Measurements from ENCODE around the gene MAF.
A peak's percentile ranks its signal among the peaks of the same experiment; 100 is the strongest.

The MAF gene

DNA sequence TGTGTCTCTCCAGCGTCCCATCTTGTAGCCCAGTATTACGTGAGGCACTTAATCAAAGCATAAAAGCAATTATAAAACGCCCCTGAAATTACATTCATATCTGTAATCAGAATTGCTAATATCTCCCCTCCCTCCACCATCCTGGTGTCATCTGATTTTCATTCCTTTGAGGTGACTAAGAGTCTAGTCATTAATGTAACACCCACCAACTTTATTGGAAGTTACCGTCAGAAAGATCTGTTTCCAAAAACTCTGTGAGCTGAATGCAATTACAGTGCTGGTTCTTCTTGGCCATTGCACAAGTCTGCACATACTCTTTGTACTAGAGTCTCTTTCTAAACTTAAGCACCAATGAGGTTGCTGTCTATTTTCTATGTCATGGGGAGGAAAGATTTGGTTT is 12.5 kb upstream of the MAF start:
- Histone ChIP-seq H3K4me3 (ENCODE audit: low read depth, low read length) (no peak overlapping the region), H3K36me3 (ENCODE audit: control insufficient read depth, insufficient read depth, low read length) (no peaks in the 10 kb centered on the region), H3K27me3 (ENCODE audit: control insufficient read depth, insufficient read depth, low read length) (no peaks in the 10 kb centered on the region), H3K9ac (ENCODE audit: low read depth, low read length) (no peak overlapping the region), H3K27ac (ENCODE audit: low read depth, low read length) (no peak overlapping the region), H3K4me1 (ENCODE audit: control insufficient read depth, insufficient read depth, low read length) (no peaks in the 10 kb centered on the region), H3K9me3 (ENCODE audit: control insufficient read depth, insufficient read depth, low read length) (no peaks in the 10 kb centered on the region)

DNA sequence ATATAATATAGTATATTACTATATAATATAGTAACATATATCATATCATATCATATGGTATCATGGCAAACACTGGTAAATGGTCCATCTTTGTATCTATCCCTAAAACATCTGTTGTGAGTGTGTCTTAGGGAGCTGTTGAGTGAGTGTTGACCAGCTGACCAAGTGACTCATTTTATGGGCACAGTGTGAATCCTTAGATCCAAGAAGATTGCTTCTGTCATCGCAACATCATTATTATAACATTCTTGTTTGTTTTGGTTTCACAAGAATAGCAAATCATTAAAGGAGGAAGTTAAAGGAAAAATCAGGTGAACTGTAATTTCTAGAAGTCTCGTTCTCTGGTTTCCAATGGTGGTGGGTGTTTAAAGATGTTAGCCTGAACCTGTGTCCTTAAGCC is 11.7 kb upstream of the MAF start:
- H3K9me3 ChIP-seq (ENCODE audit: control insufficient read depth, insufficient read depth, low read length): no peaks in the 10 kb centered on the region
- no peak overlapping the region for H3K9ac ChIP-seq (ENCODE audit: low read depth, low read length)
- H3K4me1 ChIP-seq (ENCODE audit: control insufficient read depth, insufficient read depth, low read length): no peaks in the 10 kb centered on the region
- H3K27me3 ChIP-seq (ENCODE audit: control insufficient read depth, insufficient read depth, low read length): no peaks in the 10 kb centered on the region
- H3K36me3 ChIP-seq (ENCODE audit: control insufficient read depth, insufficient read depth, low read length): no peaks in the 10 kb centered on the region
- no peak overlapping the region for H3K4me3 ChIP-seq (ENCODE audit: low read depth, low read length)
- H3K27ac ChIP-seq (ENCODE audit: low read depth, low read length): no peak overlapping the region

DNA sequence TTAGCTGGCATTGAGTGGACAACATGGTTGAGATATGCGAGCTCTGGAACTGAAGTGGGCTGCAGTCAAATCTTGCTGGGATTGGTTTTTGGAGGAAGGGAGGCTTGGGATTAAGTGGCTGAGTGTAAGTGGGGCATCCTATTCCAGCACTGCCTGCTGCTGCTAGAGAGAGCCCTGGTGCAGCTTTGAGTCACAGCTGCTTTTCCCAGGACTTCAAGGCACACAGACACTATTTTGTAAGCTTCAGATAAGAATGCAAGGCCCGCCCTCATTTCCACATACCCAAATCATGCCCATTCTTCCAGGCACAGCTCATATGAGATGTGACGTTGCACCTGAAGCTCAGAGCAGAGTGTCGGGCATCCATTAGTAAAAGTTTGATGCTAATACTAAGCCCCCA is 10.2 kb upstream of the MAF start:
- Histone ChIP-seq H3K4me1 (ENCODE audit: control insufficient read depth, insufficient read depth, low read length) (peaks cover 3% of the 10 kb centered on the region; the same call in 1 of the 2 replicates), H3K27ac (ENCODE audit: low read depth, low read length) (no peak overlapping the region), H3K27me3 (ENCODE audit: control insufficient read depth, insufficient read depth, low read length) (no peaks in the 10 kb centered on the region), H3K9me3 (ENCODE audit: control insufficient read depth, insufficient read depth, low read length) (no peaks in the 10 kb centered on the region), H3K4me3 (ENCODE audit: low read depth, low read length) (no peak overlapping the region), H3K9ac (ENCODE audit: low read depth, low read length) (no peak overlapping the region), H3K36me3 (ENCODE audit: control insufficient read depth, insufficient read depth, low read length) (no peaks in the 10 kb centered on the region)

DNA sequence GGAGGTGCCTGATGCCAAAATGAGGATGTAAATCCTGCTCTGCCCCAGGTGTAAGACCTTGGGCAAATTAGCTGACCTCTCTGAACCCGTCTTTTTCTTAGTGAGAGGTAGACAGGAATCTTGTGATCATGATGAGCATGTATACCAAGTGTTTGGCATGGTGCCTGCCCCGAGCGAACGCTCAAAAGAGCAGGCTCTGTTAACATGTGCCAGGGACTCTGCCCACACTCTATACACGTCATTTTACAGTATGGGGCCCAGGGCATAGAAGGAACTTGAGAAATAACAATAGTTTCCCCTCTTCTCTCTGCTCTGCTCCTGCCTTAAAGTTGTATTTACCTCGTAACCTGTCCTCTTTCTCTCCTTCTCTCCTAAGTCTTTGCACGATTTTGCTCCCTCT is 9.3 kb upstream of the MAF start:
- Histone ChIP-seq H3K27me3 (ENCODE audit: control insufficient read depth, insufficient read depth, low read length) (no peaks in the 10 kb centered on the region), H3K9me3 (ENCODE audit: control insufficient read depth, insufficient read depth, low read length) (no peaks in the 10 kb centered on the region), H3K36me3 (ENCODE audit: control insufficient read depth, insufficient read depth, low read length) (no peaks in the 10 kb centered on the region), H3K4me1 (ENCODE audit: control insufficient read depth, insufficient read depth, low read length) (peaks cover 3% of the 10 kb centered on the region; the same call in 1 of the 2 replicates), H3K27ac (ENCODE audit: low read depth, low read length) (no peak overlapping the region), H3K9ac (ENCODE audit: low read depth, low read length) (no peak overlapping the region), H3K4me3 (ENCODE audit: low read depth, low read length) (no peak overlapping the region)

DNA sequence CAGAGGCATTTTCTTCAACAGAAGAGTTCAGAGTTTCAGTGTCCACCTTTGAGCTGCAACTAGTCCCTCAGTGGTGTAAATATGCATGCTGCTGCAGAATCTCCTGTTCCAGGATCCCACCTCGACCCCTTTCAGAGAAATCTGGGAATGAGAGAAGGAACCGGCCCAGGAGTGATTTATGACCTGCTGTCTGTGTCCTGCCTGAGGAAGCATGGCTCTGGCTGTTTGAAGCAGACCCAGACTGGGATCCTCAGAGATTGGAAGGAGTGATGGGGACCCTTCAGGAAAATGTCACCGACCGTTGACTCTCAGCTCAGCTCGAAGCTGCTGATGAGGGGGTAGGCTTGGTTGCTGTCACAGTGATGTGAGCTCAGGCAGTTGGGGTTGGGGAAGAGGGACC is 8.4 kb upstream of the MAF start:
- no peaks in the 10 kb centered on the region for H3K27me3 ChIP-seq (ENCODE audit: control insufficient read depth, insufficient read depth, low read length)
- H3K4me1 ChIP-seq (ENCODE audit: control insufficient read depth, insufficient read depth, low read length): peaks cover 3% of the 10 kb centered on the region; the same call in 1 of the 2 replicates

DNA sequence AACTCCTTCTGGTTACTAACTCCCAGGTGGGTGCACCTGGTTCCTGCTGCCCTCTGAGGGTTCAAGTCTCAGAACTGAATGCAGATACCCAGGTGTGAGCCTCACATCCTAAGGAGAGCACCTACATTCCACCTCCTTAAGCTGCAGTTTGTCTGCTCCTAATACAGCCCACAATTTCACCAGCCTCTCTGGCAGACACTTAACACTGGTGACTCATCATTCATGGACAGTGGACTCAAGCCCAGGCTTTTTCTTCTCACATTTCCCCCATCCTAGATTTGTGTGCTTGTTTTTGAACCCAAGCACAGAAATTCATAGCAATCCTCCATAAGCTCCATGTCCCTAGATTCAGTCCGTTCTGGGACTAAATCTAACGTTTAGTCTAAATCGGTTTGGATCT is 7.0 kb upstream of the MAF start:
- no peaks in the 10 kb centered on the region for H3K9me3 ChIP-seq (ENCODE audit: control insufficient read depth, insufficient read depth, low read length)
- H3K27me3 ChIP-seq (ENCODE audit: control insufficient read depth, insufficient read depth, low read length): no peaks in the 10 kb centered on the region
- no peaks in the 10 kb centered on the region for H3K36me3 ChIP-seq (ENCODE audit: control insufficient read depth, insufficient read depth, low read length)
- no peak overlapping the region for H3K4me3 ChIP-seq (ENCODE audit: low read depth, low read length)
- no peak overlapping the region for H3K27ac ChIP-seq (ENCODE audit: low read depth, low read length)
- H3K4me1 ChIP-seq (ENCODE audit: control insufficient read depth, insufficient read depth, low read length): peaks cover 3% of the 10 kb centered on the region; the same call in 1 of the 2 replicates
- H3K9ac ChIP-seq (ENCODE audit: low read depth, low read length): no peak overlapping the region

More for the DNA sequence above, 8.4 kb upstream of the MAF start:
- H3K9ac ChIP-seq (ENCODE audit: low read depth, low read length): no peak overlapping the region
- no peaks in the 10 kb centered on the region for H3K9me3 ChIP-seq (ENCODE audit: control insufficient read depth, insufficient read depth, low read length)
- H3K27ac ChIP-seq (ENCODE audit: low read depth, low read length): no peak overlapping the region
- no peak overlapping the region for H3K4me3 ChIP-seq (ENCODE audit: low read depth, low read length)
- no peaks in the 10 kb centered on the region for H3K36me3 ChIP-seq (ENCODE audit: control insufficient read depth, insufficient read depth, low read length)

DNA sequence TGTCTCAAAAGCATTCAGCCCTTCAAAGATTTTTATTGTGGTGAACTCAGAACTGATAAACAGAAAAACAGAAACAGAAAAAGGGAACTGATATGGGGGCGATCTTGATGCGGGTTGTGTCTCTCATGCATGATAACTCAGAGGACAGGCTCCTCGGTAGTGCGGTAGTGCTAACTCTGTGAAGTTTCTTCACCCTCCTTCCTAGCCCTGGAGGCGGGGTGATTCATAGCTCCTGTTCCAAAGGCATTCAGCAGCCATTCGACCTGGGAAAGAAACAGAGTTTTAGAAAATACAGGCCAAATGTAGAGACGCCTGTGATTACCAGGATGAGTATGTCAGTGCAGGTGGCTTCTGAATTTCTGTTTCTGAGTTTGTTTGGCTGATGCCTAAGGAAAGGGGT is 5.5 kb upstream of the MAF start:
- H3K9ac ChIP-seq (ENCODE audit: low read depth, low read length): no peak overlapping the region
- peaks cover 7% of the 10 kb centered on the region; the same call in 1 of the 2 replicates for H3K4me1 ChIP-seq (ENCODE audit: control insufficient read depth, insufficient read depth, low read length)
- H3K4me3 ChIP-seq (ENCODE audit: low read depth, low read length): no peak overlapping the region

DNA sequence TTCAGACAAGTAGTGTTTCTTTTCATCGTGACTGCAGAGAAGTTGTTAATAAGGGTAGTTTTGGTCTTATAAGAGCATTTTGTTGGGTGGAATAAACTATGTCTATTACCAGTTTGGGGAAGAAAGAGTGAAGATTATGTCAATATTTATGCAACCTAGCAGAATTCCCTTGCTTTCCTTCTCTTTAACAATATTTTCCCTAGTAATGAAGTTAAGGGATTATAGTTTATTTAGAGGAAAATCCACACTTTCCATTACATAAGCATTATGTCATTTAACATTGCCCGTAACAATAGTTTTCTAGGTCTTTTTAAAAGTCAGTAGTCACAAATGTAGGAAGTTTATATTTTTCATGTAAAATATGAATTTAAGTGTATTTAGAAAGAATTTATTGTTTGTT is 2.5 kb upstream of the MAF start:
- Histone ChIP-seq H3K4me1 (ENCODE audit: control insufficient read depth, insufficient read depth, low read length) (peaks cover 7% of the 10 kb centered on the region; the same call in 1 of the 2 replicates), H3K9me3 (ENCODE audit: control insufficient read depth, insufficient read depth, low read length) (no peaks in the 10 kb centered on the region), H3K27ac (ENCODE audit: low read depth, low read length) (no peak overlapping the region), H3K9ac (ENCODE audit: low read depth, low read length) (no peak overlapping the region), H3K4me3 (ENCODE audit: low read depth, low read length) (no peak overlapping the region), H3K27me3 (ENCODE audit: control insufficient read depth, insufficient read depth, low read length) (peaks cover 10% of the 10 kb centered on the region), H3K36me3 (ENCODE audit: control insufficient read depth, insufficient read depth, low read length) (no peaks in the 10 kb centered on the region)

More for the DNA sequence above, 5.5 kb upstream of the MAF start:
- Histone ChIP-seq H3K36me3 (ENCODE audit: control insufficient read depth, insufficient read depth, low read length) (no peaks in the 10 kb centered on the region), H3K27me3 (ENCODE audit: control insufficient read depth, insufficient read depth, low read length) (no peaks in the 10 kb centered on the region), H3K9me3 (ENCODE audit: control insufficient read depth, insufficient read depth, low read length) (no peaks in the 10 kb centered on the region), H3K27ac (ENCODE audit: low read depth, low read length) (no peak overlapping the region)

DNA sequence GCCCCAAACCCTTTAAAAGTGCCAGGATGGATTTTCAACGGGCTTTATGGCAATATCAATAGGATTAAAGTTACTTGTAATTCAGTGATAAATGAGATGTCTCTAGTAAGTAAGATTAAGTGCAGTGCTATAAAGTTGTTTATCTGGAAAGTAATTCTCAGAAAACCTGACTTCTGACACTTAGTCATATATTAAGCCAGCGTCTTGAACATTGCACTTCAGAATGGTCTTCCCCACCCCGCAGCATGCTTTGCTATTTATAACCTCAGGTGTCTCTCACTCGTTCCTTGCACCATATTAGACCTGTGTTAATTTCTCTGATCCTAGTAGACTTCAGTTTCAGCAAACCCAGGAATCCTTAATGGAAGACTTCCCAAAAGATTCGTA is 2.1 kb upstream of the MAF start:
- H3K9ac ChIP-seq (ENCODE audit: low read depth, low read length): no peak overlapping the region
- peaks cover 10% of the 10 kb centered on the region; the same call in 1 of the 2 replicates for H3K4me1 ChIP-seq (ENCODE audit: control insufficient read depth, insufficient read depth, low read length)
- H3K36me3 ChIP-seq (ENCODE audit: control insufficient read depth, insufficient read depth, low read length): no peaks in the 10 kb centered on the region
- peak overlapping the region; percentile 68; the same call in 1 of the 2 replicates for H3K4me3 ChIP-seq (ENCODE audit: low read depth, low read length)
- H3K27me3 ChIP-seq (ENCODE audit: control insufficient read depth, insufficient read depth, low read length): peaks cover 15% of the 10 kb centered on the region
- no peak overlapping the region for H3K27ac ChIP-seq (ENCODE audit: low read depth, low read length)
- H3K9me3 ChIP-seq (ENCODE audit: control insufficient read depth, insufficient read depth, low read length): no peaks in the 10 kb centered on the region

DNA sequence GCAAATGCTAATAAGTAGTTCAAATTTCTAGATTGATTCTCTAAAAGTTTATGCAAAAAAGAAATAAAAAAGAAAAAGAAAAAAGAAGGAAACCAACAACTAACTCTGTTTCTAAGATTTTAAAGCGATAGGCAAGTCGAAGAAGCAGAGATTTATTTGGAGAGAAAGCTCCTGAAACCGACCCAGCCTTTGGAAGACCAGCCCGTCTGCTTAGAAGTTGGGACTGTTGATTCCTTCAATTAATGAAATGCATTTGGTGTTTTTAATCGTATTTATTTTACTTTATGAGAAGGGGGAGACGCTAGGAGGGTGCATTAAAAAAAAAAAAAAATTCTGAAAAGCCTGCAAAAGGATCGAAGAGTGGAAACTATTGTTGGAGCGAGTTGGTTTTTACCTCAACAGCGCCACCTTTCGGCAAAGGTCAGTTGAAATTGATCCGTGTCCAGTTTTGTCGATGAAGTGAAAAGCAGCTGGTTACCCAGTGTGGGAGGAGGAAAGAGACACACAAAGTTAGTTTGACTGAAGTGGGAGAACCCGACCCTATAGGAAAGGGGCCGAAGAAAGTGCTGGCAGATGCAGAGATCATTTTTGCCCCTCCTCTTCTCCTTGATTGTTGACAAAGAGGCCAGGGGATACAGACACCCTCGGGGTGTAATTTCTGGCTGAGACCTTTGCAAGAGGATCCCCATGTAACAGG is 1.5 kb upstream of the MAF start:
- H3K4me1 ChIP-seq (ENCODE audit: control insufficient read depth, insufficient read depth, low read length): peaks cover 14% of the 10 kb centered on the region
- peak overlapping the region; percentile 70 for H3K27ac ChIP-seq (ENCODE audit: low read depth, low read length)
- peaks cover 15% of the 10 kb centered on the region for H3K27me3 ChIP-seq (ENCODE audit: control insufficient read depth, insufficient read depth, low read length)
- H3K9me3 ChIP-seq (ENCODE audit: control insufficient read depth, insufficient read depth, low read length): no peaks in the 10 kb centered on the region
- H3K4me3 ChIP-seq (ENCODE audit: low read depth, low read length): peak overlapping the region; percentile 68
- H3K9ac ChIP-seq (ENCODE audit: low read depth, low read length): peak overlapping the region; percentile 27; the same call in 1 of the 2 replicates
- H3K36me3 ChIP-seq (ENCODE audit: control insufficient read depth, insufficient read depth, low read length): no peaks in the 10 kb centered on the region

DNA sequence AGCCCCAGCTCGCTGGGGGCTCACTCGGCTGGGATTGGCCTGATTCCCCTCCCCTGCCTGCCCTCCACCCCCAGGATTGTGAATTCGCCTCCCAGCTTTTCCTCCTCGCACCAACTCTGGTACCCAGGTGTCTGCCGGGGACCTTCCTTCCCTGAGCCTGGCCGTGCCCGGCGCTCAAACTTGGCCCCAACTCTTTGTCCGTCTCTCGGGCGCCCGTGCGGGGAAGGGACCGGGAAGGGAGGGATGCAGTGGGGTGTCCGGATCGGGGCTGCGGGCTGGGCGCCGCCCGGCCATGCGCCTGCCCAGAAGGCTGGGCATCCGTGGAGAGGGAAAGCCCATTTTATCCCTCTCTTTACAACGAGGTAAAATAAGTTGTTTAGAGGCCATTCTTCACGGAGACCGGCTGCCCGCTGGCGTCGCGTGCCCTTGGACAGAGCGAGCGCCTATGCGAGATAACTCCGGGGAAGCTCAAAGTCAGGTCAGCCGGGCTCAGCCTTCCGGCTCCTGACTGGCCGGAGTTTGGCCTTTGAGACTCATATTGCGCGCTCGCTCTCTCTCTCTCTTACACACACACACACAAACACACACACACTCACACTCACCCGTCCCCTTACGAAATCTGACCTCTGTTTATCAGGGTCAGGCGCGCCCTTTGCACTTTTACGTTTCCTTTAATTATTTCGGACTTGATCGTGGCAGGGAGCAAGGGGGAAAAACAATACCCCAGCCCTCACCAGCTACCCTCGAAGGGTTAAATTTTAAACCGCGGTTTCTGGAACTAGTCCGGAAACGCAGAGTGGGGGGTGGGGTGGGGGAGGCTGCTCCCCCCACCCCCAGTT is 774 bp upstream of the MAF start:
- peak overlapping the region; percentile 68 for H3K4me3 ChIP-seq (ENCODE audit: low read depth, low read length)
- H3K9ac ChIP-seq (ENCODE audit: low read depth, low read length): peak overlapping the region; percentile 18; the same call in 1 of the 2 replicates
- no peaks in the 10 kb centered on the region for H3K36me3 ChIP-seq (ENCODE audit: control insufficient read depth, insufficient read depth, low read length)
- peak overlapping the region; percentile 70 for H3K27ac ChIP-seq (ENCODE audit: low read depth, low read length)
- peaks cover 15% of the 10 kb centered on the region for H3K27me3 ChIP-seq (ENCODE audit: control insufficient read depth, insufficient read depth, low read length)
- peaks cover 19% of the 10 kb centered on the region for H3K4me1 ChIP-seq (ENCODE audit: control insufficient read depth, insufficient read depth, low read length)
- no peaks in the 10 kb centered on the region for H3K9me3 ChIP-seq (ENCODE audit: control insufficient read depth, insufficient read depth, low read length)
